Jurkat, Clone E6-1 (cell line): ENCODE results near the gene MRPL10.

Experiments used
- DNase-seq: peaks from one replicate; pipeline ENCODE4 v3.0.0-alpha.2; 2011; ENCODE audit warnings: low read depth, low spot score
- H3K4me3 ChIP-seq: 2 replicates; pipeline ENCODE4 v1.5.1; 2011; ENCODE audit warnings: mild to moderate bottlenecking, low read length, control low read depth, moderate library complexity

Gene MRPL10

DNA sequence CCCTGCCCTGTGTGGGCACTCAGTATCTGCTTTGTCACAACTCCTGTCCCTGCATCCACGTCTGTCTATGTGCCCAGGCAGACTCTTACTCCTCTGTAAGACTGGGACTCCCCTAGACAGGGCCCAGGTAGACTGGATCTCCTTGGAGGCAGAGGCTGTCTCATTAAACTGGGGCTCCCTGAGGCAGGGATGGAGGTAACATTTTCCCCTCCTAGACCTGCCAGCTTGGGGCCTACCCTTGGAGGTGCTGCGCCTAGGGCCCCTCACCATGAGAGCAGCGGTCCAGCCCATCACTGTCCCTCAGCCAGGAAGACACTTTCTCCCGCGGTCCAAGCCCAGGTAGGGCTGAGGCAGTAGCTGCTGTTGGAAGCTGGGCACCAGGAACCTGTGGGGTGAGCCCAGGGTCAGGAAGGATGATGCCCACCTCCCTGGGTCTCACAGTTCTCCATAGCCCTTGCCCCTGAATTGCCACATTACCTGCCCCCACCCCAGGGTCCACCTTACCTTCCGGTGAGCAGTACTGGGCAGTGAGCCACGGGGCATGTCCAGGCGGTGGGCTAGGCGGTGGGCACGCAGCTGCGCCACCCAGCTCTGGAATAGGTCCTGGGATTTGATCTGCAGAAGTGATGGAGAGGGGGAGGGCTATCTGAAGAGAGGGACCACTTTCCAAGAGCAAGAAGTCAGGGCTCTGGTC is 13.2 kb downstream of the MRPL10 start:
- no peak overlapping the region for H3K4me3 ChIP-seq
- no peak for DNase-seq

DNA sequence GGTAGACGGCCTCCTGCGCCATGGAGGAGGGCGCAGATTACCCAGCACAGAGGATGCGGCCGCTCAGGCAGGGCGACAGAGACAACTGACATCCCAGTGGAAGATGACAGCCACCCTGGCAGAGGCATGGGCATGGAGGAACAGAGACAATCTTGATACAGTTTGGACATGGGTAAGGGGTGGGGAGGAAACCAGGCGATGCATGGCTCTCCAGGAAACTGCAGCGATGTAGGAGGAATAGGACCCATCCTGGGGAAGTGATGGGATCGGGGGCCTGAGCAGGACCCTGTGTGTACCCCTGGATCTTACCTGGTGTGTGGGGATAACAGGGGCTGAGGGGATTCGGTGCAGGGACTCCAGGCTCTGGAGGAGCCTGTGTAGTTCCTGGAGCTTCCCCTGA is 14.4 kb downstream of the MRPL10 start:
- no peak overlapping the region for H3K4me3 ChIP-seq
- DNase-seq: no peak

DNA sequence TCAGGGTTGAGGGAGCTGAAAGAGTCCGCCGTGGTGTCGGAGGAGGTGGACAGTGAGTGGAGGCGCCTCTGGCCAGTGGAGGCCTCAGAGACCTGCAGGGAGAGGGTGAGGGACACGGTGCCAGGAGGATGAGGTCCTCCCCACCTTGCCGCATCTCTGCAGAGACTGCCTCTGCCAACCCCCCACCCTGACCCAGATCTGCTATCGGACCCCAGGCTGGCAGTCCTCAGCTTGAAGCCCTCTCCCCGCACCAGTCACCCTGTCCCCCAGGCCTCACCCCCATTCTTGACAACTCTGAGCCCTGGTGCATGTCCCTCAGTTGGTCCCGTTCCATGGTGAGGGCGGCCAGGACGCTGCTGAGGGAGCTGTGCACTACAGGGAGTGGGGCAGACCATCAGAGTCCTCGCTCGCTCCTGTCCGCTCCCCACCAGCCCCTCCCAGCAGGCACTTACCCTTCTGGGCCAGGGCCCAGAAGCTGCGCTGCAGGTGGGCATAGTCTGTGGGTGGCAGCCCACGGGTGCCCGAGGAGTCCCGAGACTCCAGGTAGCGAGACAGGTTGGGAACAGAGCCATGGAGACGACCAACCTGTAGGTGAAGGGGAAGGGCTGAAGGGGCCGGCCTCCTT is 15.1 kb downstream of the MRPL10 start:
- DNase-seq: no peak
- no peak overlapping the region for H3K4me3 ChIP-seq

DNA sequence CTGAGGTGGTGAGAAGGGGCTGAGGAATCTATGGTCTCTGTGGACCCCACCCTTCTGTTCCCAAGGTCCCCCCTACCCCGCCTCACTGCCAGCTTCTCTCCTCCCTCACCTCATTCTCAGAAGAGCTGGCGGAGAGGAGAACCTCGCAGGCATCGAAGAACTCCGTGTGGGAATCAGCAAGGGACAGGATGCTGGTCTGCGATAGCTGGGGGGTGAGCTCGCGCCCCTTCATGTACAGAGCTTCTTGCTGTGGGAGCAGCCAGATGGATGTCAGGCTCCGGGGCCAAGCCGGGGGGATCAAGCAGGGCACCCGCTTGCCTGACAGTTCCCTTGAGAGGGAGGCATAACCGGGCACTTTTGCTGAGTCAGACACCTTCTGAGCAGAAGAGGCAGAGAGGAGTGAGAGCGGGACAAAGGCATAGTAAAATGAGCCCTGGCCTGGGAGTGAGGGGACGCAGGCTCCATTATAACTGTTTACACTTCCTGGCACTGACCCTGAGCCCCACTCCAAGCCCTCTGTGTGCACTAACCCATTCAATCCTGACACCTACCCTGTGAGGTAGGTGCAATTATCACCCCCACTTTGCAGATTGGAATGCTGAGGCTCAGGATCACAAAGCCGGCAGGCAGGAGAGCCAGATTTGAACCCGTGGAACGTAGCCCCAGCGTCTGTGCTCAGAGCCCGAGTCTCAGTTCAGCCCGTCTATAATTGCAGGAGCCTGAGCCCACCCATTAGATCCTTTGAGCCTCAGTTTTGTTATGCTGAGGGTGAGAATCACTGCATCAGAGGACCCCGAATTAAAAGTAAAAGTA is 16.0 kb downstream of the MRPL10 start:
- DNase-seq: no peak
- no peak overlapping the region for H3K4me3 ChIP-seq

DNA sequence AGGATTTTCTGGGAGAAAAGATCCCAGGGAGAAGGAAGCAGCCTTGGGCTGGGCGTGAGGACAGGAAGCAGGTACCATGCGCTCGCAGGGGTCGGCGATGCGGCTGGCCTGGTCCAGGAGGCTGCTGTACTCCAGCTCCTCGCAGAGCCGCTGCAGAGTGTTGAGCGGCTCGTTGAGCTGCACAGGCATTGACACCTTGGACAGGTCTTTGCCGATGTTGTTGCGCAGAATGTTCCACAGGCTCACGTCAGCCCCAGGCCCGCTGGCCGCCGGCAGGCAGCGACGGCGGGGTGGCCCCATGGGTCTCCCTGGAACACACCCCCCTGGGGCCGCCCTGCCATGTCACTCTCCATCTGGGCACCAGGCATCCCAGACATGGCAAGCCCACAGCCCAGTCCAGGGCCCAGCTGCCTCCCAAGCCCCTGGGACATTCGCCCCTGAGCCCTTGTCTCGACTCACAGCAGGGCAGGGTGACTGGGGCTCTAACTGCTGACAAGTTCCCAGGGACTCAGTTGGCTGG is 17.8 kb downstream of the MRPL10 start:
- no peak overlapping the region for H3K4me3 ChIP-seq
- DNase-seq: no peak

DNA sequence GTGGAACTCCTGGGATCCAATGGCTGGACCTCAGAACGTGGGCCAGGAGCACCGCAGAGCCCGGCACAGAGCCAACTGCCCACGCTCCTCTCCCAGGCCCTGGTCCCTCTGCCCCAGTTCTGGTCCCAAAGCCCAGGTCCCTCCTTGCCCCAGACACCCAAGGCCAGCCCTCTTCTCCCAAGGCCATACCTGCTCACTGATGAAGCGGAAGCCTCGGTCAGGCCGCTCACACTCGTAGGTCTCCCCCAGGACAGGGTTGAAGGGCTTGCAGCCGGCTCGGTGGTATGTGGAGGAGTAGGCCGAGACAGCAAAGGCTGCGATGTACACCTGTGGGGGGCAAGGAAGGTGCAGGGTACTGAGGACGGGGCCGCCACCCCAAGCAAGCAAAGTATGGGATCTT is 18.3 kb downstream of the MRPL10 start:
- H3K4me3 ChIP-seq: no peak overlapping the region
- DNase-seq: no peak

DNA sequence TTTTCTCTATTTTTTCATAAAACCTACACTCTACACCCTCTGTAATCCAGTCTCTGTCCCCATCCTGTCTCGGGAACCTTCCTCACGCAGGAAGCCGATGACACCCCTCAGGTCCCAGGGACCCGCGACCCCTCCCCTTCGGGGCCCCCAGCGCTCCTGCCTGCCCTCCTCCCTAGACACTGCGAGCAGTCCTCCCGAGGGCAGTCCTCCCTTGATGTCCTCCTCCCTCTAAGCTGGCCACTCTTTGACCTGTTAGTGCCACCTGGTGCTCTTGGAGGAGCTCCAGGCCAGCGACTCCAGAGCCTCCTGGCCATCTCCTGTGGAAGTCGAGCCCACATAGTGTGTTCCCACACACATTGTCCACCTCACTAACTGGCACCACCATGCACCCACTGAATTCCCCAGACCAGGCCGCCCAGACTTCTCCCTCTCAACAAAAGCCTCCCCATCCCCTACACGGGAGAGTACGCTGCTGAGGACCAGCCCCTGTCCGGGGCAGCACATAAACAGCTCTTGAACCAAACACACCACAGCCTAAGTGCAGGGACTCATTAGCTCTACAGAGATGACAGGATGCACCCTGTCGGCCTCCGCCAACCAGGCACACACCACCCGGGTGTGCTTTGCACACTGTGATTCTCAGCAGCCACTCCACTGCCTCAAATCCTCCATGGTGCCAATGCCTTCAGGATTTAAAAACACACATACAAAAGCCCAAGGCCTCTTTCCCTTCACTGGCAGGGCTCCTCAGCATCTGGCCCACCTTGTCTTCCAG is 19.0 kb downstream of the MRPL10 start:
- no peak overlapping the region for H3K4me3 ChIP-seq
- no peak for DNase-seq

DNA sequence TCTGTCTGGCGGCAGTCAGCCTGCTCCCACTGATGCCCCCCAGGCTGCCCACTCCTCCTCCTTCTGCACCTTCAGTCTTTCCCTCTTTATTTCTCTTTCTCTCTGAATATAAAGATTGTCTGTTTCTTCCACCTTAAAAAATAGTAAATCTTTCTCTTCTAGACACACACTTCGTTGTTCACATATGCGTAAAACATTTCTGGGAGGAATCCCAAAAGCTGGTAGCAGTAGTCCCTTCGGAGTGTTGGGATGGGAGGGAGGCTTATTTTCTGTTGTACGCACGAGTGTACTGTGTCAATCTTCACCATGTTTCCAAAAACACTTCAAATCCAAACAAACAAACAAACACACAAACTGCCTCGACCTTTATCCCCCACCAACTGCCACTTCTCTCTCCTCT is 19.6 kb downstream of the MRPL10 start:
- H3K4me3 ChIP-seq: no peak overlapping the region
- no peak for DNase-seq

DNA sequence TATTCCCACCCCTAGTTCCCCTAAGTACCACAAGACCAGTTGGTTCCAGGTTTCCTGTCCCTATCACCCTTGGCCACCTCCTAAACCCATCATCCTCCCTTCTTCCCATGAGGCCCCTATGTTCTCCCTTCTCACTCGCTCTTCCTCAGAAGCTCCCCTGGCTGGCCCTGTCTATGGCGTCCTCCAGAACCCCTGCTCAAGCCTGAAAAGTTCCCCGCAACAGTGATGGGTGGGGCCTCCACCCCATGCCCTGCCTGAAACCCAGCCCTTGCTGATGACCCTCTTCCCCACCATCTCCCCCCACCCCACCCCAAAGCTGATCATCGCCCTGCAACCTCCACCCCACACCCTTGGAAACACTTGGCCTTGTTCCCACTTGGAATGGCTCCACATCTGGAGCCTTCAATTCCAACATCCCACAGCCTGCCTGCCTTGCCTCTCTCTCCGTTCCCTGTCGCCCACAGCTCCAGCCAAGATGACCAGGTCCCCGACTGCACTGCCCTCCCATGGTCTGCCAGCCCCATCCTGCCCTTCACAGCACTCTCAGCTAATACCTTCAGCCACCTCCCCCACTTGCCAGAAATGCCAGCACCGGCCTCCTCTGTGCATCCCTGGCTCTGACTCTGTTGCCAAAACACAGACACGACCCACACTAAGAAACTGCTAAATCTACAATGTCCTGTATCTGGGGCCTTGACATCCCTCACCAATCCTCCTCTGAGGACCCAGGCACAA is 20.3 kb downstream of the MRPL10 start:
- no peak for DNase-seq
- no peak overlapping the region for H3K4me3 ChIP-seq

DNA sequence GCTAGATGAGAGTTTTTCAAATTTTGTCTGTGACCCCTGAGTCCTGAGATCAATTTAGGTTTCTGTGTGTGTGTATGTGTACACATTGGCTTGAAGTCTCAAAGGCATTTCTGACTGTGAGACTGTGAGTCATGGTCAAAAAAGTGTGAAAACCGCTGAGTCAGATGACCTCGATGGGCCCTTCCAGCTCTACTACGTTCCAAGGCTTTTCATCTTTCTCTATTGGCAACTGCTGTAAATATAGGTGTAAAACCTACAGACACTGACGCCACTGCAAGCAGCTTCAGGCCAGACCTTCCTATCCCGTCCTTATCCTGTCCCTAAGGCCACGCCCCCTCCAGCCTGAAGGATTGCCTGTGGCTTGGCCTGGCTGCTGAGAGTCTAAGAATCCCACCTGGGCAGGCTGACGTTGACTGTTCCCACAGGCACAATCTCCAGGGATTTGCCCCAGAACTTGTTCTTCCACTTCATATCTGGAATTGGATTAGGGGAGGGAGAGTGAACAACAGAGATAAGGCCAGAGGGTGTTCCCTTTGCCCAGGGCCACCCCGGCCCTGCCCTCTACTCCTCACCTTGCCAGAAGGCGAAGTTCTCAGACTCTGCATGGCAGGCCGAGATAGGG is 21.0 kb downstream of the MRPL10 start:
- no peak for DNase-seq
- no peak overlapping the region for H3K4me3 ChIP-seq

DNA sequence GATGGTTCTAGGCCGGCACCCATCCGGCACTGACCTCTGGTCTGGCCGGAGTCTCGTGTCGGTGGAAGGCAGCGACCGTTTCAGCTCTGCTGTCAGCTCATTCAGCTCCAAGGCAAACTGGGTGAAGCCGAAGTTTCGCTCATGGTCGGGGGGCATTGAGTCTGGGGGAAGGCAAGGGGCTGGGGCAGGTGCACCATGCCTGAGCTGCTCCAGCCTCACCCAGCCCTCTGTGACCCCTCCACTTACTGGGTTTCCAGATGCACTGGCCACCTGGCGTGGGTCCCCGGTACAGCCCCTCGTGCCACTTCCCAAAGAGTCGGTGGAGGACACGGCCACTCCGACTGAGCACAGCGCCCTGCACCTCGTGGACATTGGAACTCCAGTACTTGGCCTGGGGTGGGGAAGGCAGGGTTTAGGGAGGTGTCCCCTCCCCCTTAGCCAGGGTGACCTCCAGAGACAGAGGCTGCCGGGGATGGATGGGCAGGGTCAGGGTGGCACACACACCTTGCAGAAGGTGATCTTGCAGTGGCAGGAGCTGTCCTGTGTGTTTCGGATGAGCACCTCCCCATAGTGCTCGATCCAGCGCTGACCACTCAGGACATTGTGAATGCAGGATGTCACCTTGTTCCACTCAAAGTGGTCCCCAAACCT is 22.4 kb downstream of the MRPL10 start:
- H3K4me3 ChIP-seq: no peak overlapping the region
- no peak for DNase-seq

DNA sequence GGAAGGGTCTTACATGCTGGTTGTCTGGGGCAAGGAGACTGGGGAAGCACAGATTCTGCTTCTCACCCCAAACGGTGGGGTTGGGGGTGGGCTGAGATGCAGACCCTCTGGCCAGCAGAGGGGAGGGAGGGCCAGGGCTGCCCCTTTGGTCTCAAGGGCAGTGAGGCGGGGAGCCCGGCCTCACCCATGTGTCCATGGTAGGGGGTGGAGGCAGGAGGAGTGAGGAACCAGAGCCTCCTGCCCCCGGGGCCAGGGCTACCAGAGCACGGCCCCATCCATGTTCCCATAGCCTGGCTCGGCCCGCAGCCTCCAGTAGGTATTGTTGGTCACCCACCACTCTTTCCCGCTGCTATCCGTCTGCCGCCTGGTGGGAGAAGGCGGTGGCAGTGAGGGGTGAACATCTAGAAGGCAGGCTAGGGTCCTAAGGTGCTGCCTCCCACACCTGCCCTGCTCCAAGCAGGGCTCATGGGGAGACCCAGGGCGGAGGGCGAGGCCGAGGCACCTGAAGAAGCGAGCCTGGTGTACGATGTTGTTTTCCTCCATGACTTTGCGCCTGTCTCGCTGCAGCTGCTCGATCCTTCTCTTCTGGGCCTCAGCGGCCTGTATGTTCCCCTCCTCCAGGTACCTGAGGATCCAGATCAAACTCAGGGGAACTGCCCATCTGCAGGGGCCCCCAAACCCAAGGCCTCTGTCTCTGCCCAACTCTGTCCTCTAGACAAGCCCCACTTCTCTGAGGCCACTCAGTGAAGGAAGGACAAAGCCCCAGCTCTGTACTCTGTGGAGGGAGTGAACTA is 23.1 kb downstream of the MRPL10 start:
- no peak for DNase-seq
- H3K4me3 ChIP-seq: no peak overlapping the region

DNA sequence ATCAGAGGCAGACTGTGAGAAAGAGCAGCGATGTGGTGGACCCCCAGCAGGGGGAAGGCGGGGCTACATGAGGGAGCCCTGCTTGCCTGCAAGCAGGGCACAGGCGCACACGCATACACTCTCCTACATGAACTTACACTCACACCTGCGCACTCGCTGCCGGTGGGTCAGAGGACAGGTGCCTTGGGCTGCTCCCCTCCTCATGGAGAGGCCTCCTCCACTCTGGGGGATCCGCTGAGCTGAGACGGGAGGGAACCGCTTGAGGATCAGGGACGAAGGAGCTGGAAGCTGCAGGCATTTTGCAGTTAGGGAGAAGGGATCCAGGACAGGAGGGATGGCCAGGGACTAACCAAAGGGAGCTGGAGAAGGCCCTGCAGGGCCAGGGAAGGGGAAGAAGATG is 23.9 kb downstream of the MRPL10 start:
- no peak overlapping the region for H3K4me3 ChIP-seq
- no peak for DNase-seq

DNA sequence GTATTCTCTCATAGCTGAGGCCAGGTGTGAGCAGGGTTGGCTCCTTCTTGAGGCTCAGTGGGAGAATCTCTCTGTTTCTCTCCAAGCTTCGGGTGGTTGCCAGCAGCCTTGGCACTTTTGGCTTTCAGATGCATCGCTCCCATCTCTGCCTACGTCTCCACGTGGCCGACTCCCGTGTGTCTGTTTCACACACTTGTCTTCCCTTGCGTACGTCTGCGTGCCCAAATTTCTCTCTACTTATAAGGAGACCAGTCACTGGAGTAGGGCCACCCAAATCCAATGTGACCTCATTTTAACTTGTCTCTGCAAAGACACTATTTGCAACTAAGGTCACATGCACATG is 24.5 kb downstream of the MRPL10 start:
- DNase-seq: no peak
- H3K4me3 ChIP-seq: no peak overlapping the region

DNA sequence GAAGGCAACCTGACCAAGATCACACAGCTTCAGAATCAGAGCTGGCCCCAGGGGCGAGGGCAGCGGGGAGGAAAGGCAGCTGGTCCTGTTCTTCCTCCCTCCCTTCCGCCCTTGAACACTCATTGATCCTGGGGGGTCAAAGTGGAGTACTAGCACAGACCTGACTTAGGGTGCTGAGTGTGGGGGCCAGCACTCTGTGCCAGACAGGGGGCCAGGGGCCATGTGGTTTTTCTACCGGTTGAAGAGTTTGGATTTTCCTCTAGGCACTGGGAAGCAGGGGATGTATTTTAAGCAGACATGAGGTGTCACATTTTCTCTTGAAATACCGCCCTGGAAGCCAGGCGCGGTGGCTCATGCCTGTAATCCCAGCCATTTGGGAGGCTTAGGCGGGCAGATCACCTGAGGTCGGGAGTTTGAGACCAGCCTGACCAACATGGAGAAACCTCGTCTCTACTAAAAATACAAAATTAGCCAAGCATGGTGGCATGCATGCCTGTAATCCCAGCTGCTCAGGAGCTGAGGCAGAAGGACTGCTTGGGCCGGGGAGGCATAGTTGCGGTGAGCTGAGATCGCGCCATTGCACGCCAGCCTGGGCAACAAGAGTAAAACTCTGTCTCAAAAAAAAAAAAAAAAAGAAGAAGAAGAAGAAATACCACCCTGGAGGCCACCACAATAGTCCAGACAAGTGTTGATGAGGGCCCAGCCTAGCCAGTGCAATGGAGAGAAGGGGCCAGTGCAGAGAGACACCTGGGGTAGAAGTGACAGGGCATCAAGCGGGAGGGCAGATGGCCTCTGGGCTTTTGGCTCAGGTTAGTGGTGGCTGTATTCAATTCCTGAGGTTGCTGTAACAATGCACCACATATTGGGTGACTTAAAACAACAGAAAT is 25.1 kb downstream of the MRPL10 start:
- H3K4me3 ChIP-seq: no peak overlapping the region
- DNase-seq: no peak

DNA sequence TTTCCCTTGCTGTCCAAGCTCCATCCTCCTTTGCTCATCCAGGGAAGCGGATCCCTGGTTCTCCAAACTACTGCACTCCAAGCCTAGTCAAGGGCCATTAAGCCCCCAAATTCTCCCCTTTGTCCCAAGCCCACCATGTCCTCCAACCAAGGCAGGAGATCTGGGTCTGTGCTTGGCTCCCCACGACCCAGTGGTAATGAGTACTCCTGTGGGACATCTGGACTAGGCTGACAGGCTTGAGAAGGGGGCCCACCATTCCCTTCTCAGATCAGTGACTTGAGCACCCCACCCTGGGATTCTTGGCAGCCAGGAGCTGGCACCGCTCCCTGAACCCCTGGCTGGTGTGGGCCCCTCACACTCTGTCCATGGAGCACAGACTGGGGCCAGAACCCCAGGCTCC is 26.9 kb downstream of the MRPL10 start:
- H3K4me3 ChIP-seq: no peak overlapping the region
- DNase-seq: no peak
